GM23338 (cell line): Measurements from ENCODE around the gene GADL1.

ENCODE experiments used
- CREB1 ChIP-seq: fragments of 250-450 bp; sonication (Bioruptor Pico); IDR thresholded peaks from 2 replicates; pipeline ENCODE4 v1.5.0; 2020; ENCODE audit warnings: low read depth, mild to moderate bottlenecking, moderate library complexity
- CTCF ChIP-seq, 2 experiments: fragments of 200-600 bp in 1 of 2; sonication (generic) in 1 of 2; conservative IDR thresholded peaks; 2 replicates each; pipeline versions ENCODE4 v1.5.1 to v1.6.1; 2016 to 2017; ENCODE audit warnings: antibody characterized with exemption in 2 of 2, low read depth in 2 of 2, mild to moderate bottlenecking in 2 of 2, moderate library complexity in 1 of 2
- ETS1 ChIP-seq: IDR thresholded peaks from 2 replicates; pipeline ENCODE4 v1.6.1; 2016; ENCODE audit warnings: antibody characterized with exemption
- EZH2 ChIP-seq: fragments of 200-600 bp; sonication (generic); IDR thresholded peaks from one replicate; pipeline ENCODE4 v1.8.0; 2017; ENCODE audit warnings: antibody characterized with exemption, mild to moderate bottlenecking, low read depth; ENCODE audit not compliant: unreplicated experiment
- EZH2phosphoT487 ChIP-seq: fragments of 200-600 bp; sonication (generic); IDR thresholded peaks from one replicate; pipeline ENCODE4 v1.8.1; 2018; ENCODE audit warnings: antibody characterized with exemption; ENCODE audit not compliant: unreplicated experiment
- JUNB ChIP-seq: IDR thresholded peaks from one replicate; pipeline ENCODE4 v1.6.1; 2016; ENCODE audit warnings: antibody characterized with exemption; ENCODE audit not compliant: unreplicated experiment
- NANOG ChIP-seq: IDR thresholded peaks from 2 replicates; pipeline ENCODE4 v1.6.1; 2016; ENCODE audit warnings: antibody characterized with exemption, borderline replicate concordance
- POLR2AphosphoS5 ChIP-seq: IDR thresholded peaks from 2 replicates; pipeline ENCODE4 v1.6.1; 2016; ENCODE audit warnings: antibody characterized with exemption, low read depth
- REST ChIP-seq: IDR thresholded peaks from one replicate; pipeline ENCODE4 v1.6.1; 2018; ENCODE audit warnings: antibody characterized with exemption; ENCODE audit not compliant: unreplicated experiment
- STAT1 ChIP-seq: IDR thresholded peaks from one replicate; pipeline ENCODE4 v1.6.1; 2016; ENCODE audit warnings: antibody characterized with exemption; ENCODE audit not compliant: unreplicated experiment
- ZNF114 ChIP-seq: fragments of 250-450 bp; sonication (Bioruptor Pico); IDR thresholded peaks from 2 replicates; pipeline ENCODE4 v1.5.0; 2020; ENCODE audit warnings: mild to moderate bottlenecking, moderate library complexity
- ZNF462 ChIP-seq: fragments of 250-450 bp; sonication (Bioruptor Pico); IDR thresholded peaks from 2 replicates; pipeline ENCODE4 v1.5.0; 2020; ENCODE audit warnings: mild to moderate bottlenecking, moderate library complexity

GRCh38 chr3:30826531-30826942 lies 67.9 kb downstream of the GADL1 start:
- TF ChIP-seq CTCF (conservative IDR thresholded peaks at IDR 0.05; ENCODE audit: low read depth in 2 of 2) (no peak), EZH2phosphoT487 (no peak), CREB1 (CRISPR knock-in tag) (no peak), EZH2 (no peak), POLR2AphosphoS5 (no peak), STAT1 (no peak), ETS1 (no peak), REST (no peak), ZNF114 (CRISPR knock-in tag) (no peak), JUNB (no peak), ZNF462 (CRISPR knock-in tag) (no peak), NANOG (no peak)
